RWPE1 (cell line): ENCODE data around the gene IKZF1.

ENCODE experiments used
- CTCF ChIA-PET: fragments of 350-600 bp; sonication (Branson Sonifier 250); formaldehyde crosslinking; extraction: SDS; loops from one replicate; lab custom pipeline; 2021; lab: Yijun Ruan, JAX
- POLR2A ChIA-PET: fragments of 400-600 bp; formaldehyde crosslinking; extraction: SDS; loops from one replicate; lab custom pipeline; 2020; ENCODE audit warnings: antibody characterized with exemption; ENCODE audit not compliant: low non-redundant PET; lab: Yijun Ruan, JAX
- DNase-seq: peaks from one replicate; pipeline ENCODE4 v3.0.0; 2012; ENCODE audit warnings: low spot score
- H3K27ac ChIP-seq: fragments of 450-650 bp; 2 replicates; pipeline ENCODE4 v1.5.1; 2017
- TF ChIP-seq, protein P1 (sequence below): fragments of 450-650 bp; conservative IDR thresholded peaks from 2 replicates; pipeline ENCODE4 v1.5.1; 2017; ENCODE audit warnings: low read depth, mild to moderate bottlenecking

IKZF1 gene

DNA sequence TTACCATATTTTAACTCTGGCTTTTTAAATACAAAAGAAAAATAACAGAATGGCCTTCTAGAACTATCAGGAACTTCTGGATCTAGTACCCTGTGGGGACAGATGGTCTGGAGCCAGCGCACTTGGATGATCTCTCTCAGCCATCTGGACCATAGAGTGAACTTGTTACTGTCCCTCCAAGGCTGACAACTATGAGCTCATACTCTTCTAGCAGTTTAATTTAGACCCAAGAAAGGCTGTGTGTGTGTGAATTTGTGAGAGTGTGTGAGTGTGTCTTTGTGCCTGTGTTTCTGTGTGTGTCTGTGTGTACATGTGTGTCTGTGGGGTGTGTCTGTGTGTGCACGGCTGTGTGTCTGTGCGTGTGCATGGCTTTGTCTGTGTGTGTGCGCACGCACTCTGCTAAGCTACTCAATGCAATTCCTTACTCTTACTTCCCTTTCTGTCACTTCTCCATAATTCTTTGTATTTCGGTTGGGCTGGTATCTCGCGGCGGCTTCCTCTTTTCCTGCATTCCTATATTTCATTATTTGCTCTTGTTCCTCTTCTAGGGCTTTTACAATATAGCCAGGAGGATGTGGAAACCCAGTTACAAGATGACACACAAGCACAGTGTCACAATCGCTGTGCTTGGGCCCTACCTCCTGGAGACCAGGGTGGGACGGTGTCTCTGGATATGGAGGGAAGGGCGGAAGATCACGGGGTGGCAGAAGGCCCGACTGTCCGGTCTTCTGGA is 51.9 kb downstream of the IKZF1 start:
- no peak overlapping the region for H3K27ac ChIP-seq
- CTCF ChIA-PET, result interaction anchor here (0.6 kb wide), 1 partner anchor 19 kb away, joined by 3 read pairs; no protein-coding TSS in a partner anchor
- TF ChIP-seq, protein P1, sequence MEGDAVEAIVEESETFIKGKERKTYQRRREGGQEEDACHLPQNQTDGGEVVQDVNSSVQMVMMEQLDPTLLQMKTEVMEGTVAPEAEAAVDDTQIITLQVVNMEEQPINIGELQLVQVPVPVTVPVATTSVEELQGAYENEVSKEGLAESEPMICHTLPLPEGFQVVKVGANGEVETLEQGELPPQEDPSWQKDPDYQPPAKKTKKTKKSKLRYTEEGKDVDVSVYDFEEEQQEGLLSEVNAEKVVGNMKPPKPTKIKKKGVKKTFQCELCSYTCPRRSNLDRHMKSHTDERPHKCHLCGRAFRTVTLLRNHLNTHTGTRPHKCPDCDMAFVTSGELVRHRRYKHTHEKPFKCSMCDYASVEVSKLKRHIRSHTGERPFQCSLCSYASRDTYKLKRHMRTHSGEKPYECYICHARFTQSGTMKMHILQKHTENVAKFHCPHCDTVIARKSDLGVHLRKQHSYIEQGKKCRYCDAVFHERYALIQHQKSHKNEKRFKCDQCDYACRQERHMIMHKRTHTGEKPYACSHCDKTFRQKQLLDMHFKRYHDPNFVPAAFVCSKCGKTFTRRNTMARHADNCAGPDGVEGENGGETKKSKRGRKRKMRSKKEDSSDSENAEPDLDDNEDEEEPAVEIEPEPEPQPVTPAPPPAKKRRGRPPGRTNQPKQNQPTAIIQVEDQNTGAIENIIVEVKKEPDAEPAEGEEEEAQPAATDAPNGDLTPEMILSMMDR, result no peak
- no peak for DNase-seq
- POLR2A ChIA-PET, result no interaction called here

DNA sequence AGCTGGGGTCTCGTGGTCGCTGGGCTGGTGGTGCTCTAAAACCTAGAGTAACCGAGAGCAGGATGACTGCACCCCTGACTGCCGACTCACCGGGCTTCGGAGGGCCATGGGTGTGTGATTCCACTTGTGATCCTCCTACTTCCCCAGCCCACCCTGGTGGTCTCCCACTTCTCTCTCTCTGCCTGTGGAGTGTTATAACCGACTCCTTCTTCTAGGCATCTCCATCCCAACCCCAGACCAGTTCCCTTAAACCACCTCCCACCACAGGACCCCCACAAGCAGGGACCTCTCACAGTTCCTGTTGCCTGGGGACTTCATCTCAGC is 52.4 kb downstream of the IKZF1 start:
- DNase-seq, result no peak
- no peak overlapping the region for H3K27ac ChIP-seq
- ChIA-PET POLR2A (no interaction called here), CTCF (no interaction called here)
- TF ChIP-seq, protein P1, result no peak

DNA sequence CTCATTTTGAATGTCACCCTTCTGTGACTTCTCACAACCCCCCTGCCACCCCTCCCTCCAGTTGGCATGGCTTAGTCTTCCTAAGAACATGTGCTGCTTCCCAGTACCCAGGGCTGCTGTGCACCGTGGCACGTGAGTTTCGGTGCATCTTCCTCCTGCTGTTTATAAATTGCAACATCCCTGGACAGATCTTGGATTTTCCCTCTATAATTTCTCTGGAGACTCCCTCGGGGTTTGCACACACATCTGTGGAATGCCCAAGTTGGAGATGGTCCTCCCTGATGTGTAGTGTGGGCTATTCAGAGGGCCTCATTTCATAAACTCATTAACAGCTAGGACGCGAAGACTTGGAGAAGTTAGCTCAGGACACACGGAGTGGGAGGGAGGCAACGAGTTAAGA is 52.9 kb downstream of the IKZF1 start:
- POLR2A ChIA-PET, result no interaction called here

DNA sequence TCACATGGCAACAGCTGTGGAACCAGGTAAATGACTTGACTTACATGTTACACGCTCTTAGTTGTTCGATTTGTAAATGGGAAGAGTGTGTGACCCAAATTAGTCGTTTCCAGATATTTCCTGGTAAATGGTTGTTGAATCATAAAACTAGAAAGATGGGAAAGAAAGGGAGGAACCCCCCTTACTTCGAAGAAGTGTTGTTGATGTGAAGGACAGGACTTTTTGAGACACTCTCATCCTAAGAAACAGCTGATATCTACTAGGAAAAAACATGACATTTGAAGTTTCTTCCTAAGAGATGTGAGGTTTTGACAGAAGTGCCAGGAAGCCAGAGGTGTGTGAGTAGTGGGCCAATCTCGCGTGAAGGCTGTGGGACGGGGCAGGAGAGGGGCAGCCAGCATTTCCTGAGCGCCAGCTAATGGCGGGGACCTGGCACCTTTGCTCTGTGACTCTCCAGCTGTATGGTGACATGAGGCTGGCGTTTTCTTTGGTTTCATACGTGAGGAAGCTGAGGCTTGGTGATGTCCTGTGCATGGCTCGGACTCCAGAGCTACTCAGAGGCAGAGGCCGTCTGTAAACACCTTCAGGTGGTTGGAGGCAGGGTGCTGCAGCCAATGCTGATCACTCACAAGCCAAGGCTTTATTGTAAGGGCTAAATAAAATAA is 53.7 kb downstream of the IKZF1 start:
- DNase-seq, result no peak
- ChIA-PET POLR2A (no interaction called here), CTCF (no interaction called here)
- TF ChIP-seq, protein P1, result no peak
- no peak overlapping the region for H3K27ac ChIP-seq

More for the DNA sequence above, 52.9 kb downstream of the IKZF1 start:
- CTCF ChIA-PET, result no interaction called here
- TF ChIP-seq, protein P1, result no peak
- no peak for DNase-seq
- H3K27ac ChIP-seq, result no peak overlapping the region

DNA sequence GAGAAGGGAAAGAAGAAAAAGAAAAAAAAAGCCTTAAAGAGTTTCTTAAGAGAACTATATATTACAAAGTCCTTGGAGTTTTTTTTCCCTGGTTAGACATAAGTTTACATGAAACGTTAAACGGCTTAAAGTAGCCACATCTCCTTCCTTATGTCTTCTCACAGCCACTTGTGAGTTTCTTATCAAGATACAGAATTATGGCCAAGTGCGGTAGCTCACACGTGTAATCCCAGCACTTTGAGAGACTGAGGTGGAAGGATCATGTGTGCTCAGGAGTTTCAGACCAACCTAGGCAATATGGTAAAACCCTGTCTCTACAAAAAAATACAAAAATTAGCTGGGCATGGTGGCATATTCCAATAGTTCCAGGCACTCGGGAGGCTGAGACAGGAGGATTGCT is 54.3 kb downstream of the IKZF1 start:
- CTCF ChIA-PET, result interaction anchor here (0.7 kb wide), 1 partner anchor 23 kb away, joined by 3 read pairs; no protein-coding TSS in a partner anchor
- no peak overlapping the region for H3K27ac ChIP-seq
- DNase-seq, result no peak
- POLR2A ChIA-PET, result no interaction called here
- TF ChIP-seq, protein P1, result no peak

DNA sequence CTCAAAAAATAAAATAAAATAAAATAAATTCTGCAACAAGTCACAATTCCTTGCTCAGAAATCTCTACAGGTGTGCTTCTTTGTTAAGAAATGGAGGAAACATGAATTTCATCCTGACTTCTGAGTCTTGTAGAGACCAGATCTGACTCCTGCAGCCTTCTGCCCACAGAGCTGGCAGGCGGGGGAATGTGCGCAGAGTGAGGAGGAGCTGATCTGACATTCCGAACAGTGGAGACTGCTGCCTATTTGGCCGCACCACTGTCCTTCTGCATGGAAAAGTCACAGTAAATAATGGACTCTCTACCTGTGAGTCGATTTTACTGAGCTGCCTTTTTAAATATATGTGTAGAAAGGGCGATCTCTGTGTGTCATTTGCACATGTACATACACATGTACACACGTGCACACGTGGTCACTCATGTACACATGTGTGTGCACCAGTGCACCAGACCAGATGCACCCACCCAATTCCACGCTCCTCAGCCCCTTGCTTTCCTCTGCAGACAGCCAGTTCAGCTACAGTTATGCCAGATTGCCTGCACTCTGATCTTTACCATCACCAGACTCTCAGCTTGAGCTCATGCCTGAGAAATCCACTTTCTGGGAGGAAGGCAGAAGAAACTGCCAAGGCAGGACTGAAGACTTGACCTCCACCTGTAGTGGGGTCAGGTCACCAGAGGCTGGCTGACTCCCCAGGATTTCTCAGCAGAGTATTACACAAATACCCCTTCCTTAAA is 54.9 kb downstream of the IKZF1 start:
- H3K27ac ChIP-seq, result no peak overlapping the region
- TF ChIP-seq, protein P1, result no peak
- ChIA-PET CTCF (interaction anchor here (0.7 kb wide), 1 partner anchor 23 kb away, joined by 3 read pairs; no protein-coding TSS in a partner anchor), POLR2A (no interaction called here)
- DNase-seq, result no peak
